ENCODE results near the gene HLF. TPM values are rescaled to one million over a fixed set of nuclear protein-coding genes. Genes with fewer than 3 reads are reported as not detected.

Gene HLF
- total RNA-seq, 4 donors from 2014 or later = 8.5 to 17.5 (median 13.3) TPM

- Histone ChIP-seq H3K4me3 (no peak overlapping the region), H3K9me3 (no peaks in the 10 kb centered on the region), H3K4me1 (peaks cover 19 to 58% (median 28%) of the 10 kb centered on the region in 4 donors), H3K36me3 (no peaks in the 10 kb centered on the region), H3K27me3 (no peaks in the 10 kb centered on the region), H3K27ac (peak overlapping the region; percentile 78 to 85 (median 84))
- WGBS, 2 donors (ENCODE audit: low coverage in 1 of 2) = 84 to 89% methylated on average over 8 of the region's 8 CpGs
- TF ChIP-seq CTCF (IDR thresholded peaks at IDR 0.05) (no peak), POLR2A (IDR thresholded peaks at IDR 0.05) (no peak), POLR2AphosphoS5 (IDR thresholded peaks at IDR 0.05) (no peak), EP300 (IDR thresholded peaks at IDR 0.05; ENCODE audit: low read depth) (no peak)
- no peak for DNase-seq
- in situ Hi-C loops (cut with MboI; ENCODE audit: low pct_ligation_motif_present in 1 of 4, low pct_unique_long_range_greater_than_20kb in 1 of 4, low sequenced_read_pairs in 3 of 4) (no loop called here), intact Hi-C loops (cut with DNase I; ENCODE audit: low total_unique reads) (no loop called here)
These were observed 17.1 kb downstream of the HLF start for GRCh38 chr17:55281649-55282378.

- in situ Hi-C loops (cut with MboI; ENCODE audit: low pct_ligation_motif_present in 1 of 4, low pct_unique_long_range_greater_than_20kb in 1 of 4, low sequenced_read_pairs in 3 of 4) (no loop called here), intact Hi-C loops (cut with DNase I; ENCODE audit: low total_unique reads) (no loop called here)
- peak overlapping the region; percentile 78 to 85 (median 84) for H3K27ac ChIP-seq
- DNase-seq = no peak
- WGBS, 2 donors (ENCODE audit: low coverage in 1 of 2) = 87 to 93% methylated on average over 3 of the region's 3 CpGs
- no peak overlapping the region for H3K4me3 ChIP-seq
- H3K4me1 ChIP-seq = peaks cover 23 to 62% (median 32%) of the 10 kb centered on the region in 4 donors
- no peaks in the 10 kb centered on the region for H3K36me3 ChIP-seq
- TF ChIP-seq POLR2AphosphoS5 (IDR thresholded peaks at IDR 0.05) = no peak
- no peak for TF ChIP-seq POLR2A (IDR thresholded peaks at IDR 0.05)
- no peak for TF ChIP-seq CTCF (IDR thresholded peaks at IDR 0.05)
- no peak for TF ChIP-seq EP300 (IDR thresholded peaks at IDR 0.05; ENCODE audit: low read depth)
- H3K27me3 ChIP-seq = no peaks in the 10 kb centered on the region
- H3K9me3 ChIP-seq = no peaks in the 10 kb centered on the region
These were observed 17.6 kb downstream of the HLF start for GRCh38 chr17:55282379-55282702.

- intact Hi-C loops (cut with DNase I; ENCODE audit: low total_unique reads) = no loop called here
- no peak for DNase-seq
- Histone ChIP-seq H3K27ac (peak overlapping the region; percentile 78 to 85 (median 84)), H3K4me3 (no peak overlapping the region), H3K9me3 (no peaks in the 10 kb centered on the region), H3K36me3 (no peaks in the 10 kb centered on the region), H3K27me3 (no peaks in the 10 kb centered on the region), H3K4me1 (peaks cover 26 to 66% (median 36%) of the 10 kb centered on the region in 4 donors)
- TF ChIP-seq POLR2A (IDR thresholded peaks at IDR 0.05) = no peak
- no peak for TF ChIP-seq EP300 (IDR thresholded peaks at IDR 0.05; ENCODE audit: low read depth)
- TF ChIP-seq CTCF (IDR thresholded peaks at IDR 0.05) = no peak
- no peak for TF ChIP-seq POLR2AphosphoS5 (IDR thresholded peaks at IDR 0.05)
- in situ Hi-C loops (cut with MboI; ENCODE audit: low pct_ligation_motif_present in 1 of 4, low pct_unique_long_range_greater_than_20kb in 1 of 4, low sequenced_read_pairs in 3 of 4) = no loop called here
- 51 to 71% methylated on average over 5 of the region's 5 CpGs for WGBS, 2 donors (ENCODE audit: low coverage in 1 of 2)
These were observed 18.0 kb downstream of the HLF start for GRCh38 chr17:55282741-55283140.

GRCh38 chr17:55283256-55283965, 18.7 kb downstream of the HLF start:
- in situ Hi-C loops (cut with MboI; ENCODE audit: low pct_ligation_motif_present in 1 of 4, low pct_unique_long_range_greater_than_20kb in 1 of 4, low sequenced_read_pairs in 3 of 4) = no loop called here
- DNase-seq = no peak
- Histone ChIP-seq H3K36me3 (no peaks in the 10 kb centered on the region), H3K9me3 (no peaks in the 10 kb centered on the region), H3K4me3 (no peak overlapping the region), H3K4me1 (peaks cover 27 to 68% (median 40%) of the 10 kb centered on the region in 4 donors), H3K27ac (peak overlapping the region; percentile 78 to 85 (median 84)), H3K27me3 (no peaks in the 10 kb centered on the region)
- WGBS, 2 donors (ENCODE audit: low coverage in 1 of 2) = 92% methylated on average over 9 of the region's 9 CpGs; no CpG with 5 or more reads in 1 of the 2 donors
- no peak for TF ChIP-seq POLR2A (IDR thresholded peaks at IDR 0.05)
- no peak for TF ChIP-seq POLR2AphosphoS5 (IDR thresholded peaks at IDR 0.05)
- no peak for TF ChIP-seq CTCF (IDR thresholded peaks at IDR 0.05)
- TF ChIP-seq EP300 (IDR thresholded peaks at IDR 0.05; ENCODE audit: low read depth) = no peak
- intact Hi-C loops (cut with DNase I; ENCODE audit: low total_unique reads) = no loop called here
